ENCODE measurements around the gene LCN2. TPM values are rescaled to one million over a fixed set of nuclear protein-coding genes. Genes with fewer than 3 reads are reported as not detected.
A peak's percentile ranks its signal among the peaks of the same experiment; 100 is the strongest.

The LCN2 gene
- total RNA-seq, 1 donor from 2014 or later: not detected

DNA sequence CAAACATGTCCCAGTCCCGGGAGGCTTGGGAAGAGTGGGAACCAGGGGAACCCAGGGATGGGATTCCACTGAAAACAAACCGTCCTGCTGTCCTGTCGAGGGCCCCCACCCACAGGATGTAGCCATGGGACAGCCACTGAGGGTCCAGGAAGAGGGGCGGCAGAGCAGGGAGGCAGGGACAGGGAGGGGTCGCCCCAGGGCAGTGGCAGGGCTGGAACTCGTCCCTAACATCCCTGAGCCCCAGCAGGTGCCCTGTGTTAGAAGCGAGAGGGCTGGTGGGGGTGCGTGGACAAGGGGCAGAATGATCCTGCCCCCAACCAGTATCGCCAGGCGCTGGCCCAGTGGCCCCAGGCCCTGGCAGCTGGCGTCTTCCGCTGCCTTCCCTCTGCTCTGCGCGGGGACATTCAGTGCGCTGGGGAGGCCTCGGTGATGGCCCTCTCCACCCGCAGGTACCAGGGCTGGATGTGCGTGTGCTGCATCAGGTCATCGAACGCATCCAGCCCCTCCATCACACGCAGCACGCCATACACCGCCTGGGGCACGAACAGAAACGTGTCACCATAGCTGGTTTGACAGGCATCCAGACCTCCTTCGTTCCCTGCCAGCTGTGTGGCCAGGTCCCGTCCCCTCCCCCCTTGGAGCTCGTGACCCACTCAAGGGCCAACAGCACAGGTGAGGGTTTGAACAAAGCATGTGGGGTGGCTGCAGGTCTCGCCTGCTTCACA lies 28.4 kb upstream of the LCN2 start:
- Histone ChIP-seq H3K4me1 (peaks cover 24% of the 10 kb centered on the region), H3K36me3 (peaks cover 51% of the 10 kb centered on the region), H3K4me3 (no peak overlapping the region), H3K27ac (replicated peaks) (no peak overlapping the region), H3K9me3 (replicated peaks) (no peaks in the 10 kb centered on the region), H3K27me3 (ENCODE audit: low read depth) (no peaks in the 10 kb centered on the region)
- intact Hi-C loops (cut with micrococcal nuclease): no loop called here
- TF ChIP-seq, protein P1, sequence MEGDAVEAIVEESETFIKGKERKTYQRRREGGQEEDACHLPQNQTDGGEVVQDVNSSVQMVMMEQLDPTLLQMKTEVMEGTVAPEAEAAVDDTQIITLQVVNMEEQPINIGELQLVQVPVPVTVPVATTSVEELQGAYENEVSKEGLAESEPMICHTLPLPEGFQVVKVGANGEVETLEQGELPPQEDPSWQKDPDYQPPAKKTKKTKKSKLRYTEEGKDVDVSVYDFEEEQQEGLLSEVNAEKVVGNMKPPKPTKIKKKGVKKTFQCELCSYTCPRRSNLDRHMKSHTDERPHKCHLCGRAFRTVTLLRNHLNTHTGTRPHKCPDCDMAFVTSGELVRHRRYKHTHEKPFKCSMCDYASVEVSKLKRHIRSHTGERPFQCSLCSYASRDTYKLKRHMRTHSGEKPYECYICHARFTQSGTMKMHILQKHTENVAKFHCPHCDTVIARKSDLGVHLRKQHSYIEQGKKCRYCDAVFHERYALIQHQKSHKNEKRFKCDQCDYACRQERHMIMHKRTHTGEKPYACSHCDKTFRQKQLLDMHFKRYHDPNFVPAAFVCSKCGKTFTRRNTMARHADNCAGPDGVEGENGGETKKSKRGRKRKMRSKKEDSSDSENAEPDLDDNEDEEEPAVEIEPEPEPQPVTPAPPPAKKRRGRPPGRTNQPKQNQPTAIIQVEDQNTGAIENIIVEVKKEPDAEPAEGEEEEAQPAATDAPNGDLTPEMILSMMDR (IDR thresholded peaks at IDR 0.05; ENCODE audit: borderline replicate concordance): no peak
- DNase-seq: no peak

DNA sequence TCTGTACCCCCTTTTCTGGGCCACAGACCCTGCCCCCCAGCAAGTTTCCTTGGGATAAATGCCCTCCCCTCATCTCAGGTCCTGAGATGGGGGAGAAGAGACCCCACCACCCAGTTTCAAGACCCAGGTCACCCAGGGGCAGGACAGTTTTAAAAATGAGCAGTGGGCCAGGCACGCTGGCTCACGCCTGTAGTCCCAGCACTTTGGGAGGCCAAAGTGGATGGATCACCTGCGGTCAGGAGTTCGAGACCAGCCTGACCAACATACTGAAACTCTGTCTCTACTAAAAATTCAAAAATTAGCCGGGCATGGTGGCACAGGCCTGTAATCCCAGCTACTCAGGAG lies 27.8 kb upstream of the LCN2 start:
- peak; percentile 5 for DNase-seq
- TF ChIP-seq, protein P1 (IDR thresholded peaks at IDR 0.05; ENCODE audit: borderline replicate concordance): no peak
- Histone ChIP-seq H3K36me3 (peaks cover 51% of the 10 kb centered on the region), H3K27me3 (ENCODE audit: low read depth) (no peaks in the 10 kb centered on the region), H3K27ac (replicated peaks) (no peak overlapping the region), H3K4me3 (no peak overlapping the region), H3K9me3 (replicated peaks) (no peaks in the 10 kb centered on the region), H3K4me1 (peaks cover 29% of the 10 kb centered on the region)
- intact Hi-C loops (cut with micrococcal nuclease): no loop called here

DNA sequence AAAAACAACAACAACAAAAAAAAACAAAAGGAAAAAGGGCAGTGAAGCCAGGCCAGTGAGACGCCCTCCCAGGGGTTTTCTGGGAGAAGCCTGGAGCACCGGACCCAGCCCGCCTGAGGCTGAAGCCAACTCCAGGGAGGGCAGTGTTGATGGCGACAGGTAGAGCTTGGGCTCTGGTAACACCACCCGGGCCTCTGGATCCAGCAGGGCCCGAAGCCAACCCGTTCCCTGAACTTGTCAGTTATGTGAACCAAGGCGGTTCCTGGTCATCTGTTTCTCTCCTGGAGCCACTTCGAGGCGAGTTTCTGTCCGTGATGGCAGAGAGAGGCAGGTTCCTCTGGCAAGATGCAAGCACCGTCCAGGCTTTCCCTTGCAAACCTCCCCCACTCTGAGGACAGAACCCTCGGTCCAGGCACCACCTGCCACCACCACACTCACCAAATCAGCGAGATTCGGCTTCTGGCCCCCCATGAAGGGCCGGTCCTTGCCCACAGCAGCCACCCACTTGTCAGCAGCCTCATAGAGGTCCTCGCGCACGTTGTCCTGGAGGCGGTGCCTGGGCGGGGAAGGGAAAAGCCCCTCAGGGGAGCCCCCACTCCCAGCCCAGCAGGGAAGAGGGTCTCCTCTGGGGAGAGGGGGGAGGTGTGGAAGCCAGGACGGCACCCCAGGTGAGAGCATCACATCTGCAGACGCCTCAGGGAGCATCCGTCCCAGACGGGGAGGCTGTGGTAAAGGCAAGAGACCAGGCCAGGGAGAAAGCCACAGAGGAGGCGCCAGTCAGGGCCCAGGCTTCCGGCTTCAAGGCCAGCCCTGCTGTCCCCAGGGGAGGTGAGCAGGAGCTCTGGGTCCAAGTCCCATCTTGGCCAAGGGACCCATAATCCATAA lies 27.1 kb upstream of the LCN2 start:
- intact Hi-C loops (cut with micrococcal nuclease): no loop called here
- peaks cover 51% of the 10 kb centered on the region for H3K36me3 ChIP-seq
- peak; percentile 13 for DNase-seq

DNA sequence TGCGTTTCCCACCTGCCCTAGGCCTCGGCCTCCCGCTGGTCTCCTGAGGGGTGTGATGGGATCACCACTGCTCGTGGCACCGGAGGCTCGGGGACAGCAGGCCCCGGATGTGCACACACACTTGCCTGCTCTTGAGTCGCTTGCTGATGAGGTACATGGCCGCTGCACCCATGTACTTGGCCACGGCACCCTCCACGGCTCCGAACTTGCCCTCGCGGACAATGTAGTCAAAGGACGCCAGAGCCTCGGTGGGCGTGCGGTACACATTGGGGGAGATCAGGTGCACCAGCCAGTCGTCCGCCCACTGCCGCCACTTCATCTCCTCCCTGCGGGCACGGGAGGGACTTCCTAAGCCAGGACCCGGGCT lies 26.5 kb upstream of the LCN2 start:
- TF ChIP-seq, protein P1 (IDR thresholded peaks at IDR 0.05; ENCODE audit: borderline replicate concordance): no peak
- H3K27ac ChIP-seq (replicated peaks): no peak overlapping the region
- H3K4me1 ChIP-seq: peaks cover 37% of the 10 kb centered on the region
- H3K4me3 ChIP-seq: no peak overlapping the region
- peaks cover 51% of the 10 kb centered on the region for H3K36me3 ChIP-seq
- peak; percentile 14 for DNase-seq
- intact Hi-C loops (cut with micrococcal nuclease): no loop called here
- H3K27me3 ChIP-seq (ENCODE audit: low read depth): no peaks in the 10 kb centered on the region
- H3K9me3 ChIP-seq (replicated peaks): no peaks in the 10 kb centered on the region

More for the DNA sequence above, 27.1 kb upstream of the LCN2 start:
- Histone ChIP-seq H3K27me3 (ENCODE audit: low read depth) (no peaks in the 10 kb centered on the region), H3K27ac (replicated peaks) (no peak overlapping the region), H3K9me3 (replicated peaks) (no peaks in the 10 kb centered on the region), H3K4me1 (peaks cover 37% of the 10 kb centered on the region), H3K4me3 (no peak overlapping the region)
- TF ChIP-seq, protein P1 (IDR thresholded peaks at IDR 0.05; ENCODE audit: borderline replicate concordance): no peak

DNA sequence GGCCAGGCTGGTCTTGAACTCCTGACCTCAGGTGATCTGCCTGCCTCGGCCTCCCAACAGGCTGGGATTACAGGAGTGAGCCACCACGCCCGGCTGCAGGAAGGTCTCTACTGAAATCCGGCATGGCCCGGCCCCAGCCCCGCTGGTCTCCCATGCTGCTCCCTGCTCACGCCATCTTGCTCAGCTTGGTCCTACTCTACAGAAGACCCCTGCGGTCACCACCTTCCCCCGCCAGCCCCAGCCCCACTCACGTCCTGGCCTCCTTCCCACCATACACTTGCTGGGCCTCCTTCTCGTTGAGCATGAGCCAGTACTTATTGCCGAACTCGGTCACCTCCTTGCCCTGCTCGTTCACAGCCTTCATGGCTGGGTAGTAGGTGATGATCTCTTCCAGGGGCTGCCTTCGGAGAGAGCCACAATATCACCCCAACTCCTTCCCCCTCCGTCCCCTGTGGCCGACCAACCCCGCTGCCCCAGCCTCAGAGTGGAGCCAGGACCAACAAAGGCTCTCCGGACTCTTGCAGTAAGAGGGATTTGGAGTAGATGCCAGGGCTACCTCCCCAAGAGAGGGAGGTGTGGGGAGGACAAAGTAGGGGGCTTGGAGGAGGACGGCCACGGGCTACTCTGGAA lies 25.7 kb upstream of the LCN2 start:
- intact Hi-C loops (cut with micrococcal nuclease): no loop called here
- Histone ChIP-seq H3K36me3 (peaks cover 51% of the 10 kb centered on the region), H3K9me3 (replicated peaks) (no peaks in the 10 kb centered on the region), H3K4me3 (no peak overlapping the region), H3K27ac (replicated peaks) (no peak overlapping the region), H3K27me3 (ENCODE audit: low read depth) (no peaks in the 10 kb centered on the region), H3K4me1 (peaks cover 40% of the 10 kb centered on the region)
- DNase-seq: peak; percentile 16
- TF ChIP-seq, protein P1 (IDR thresholded peaks at IDR 0.05; ENCODE audit: borderline replicate concordance): no peak

All from left ventricle myocardium inferior (tissue), 1 donor.